Activated CD4-positive, alpha-beta T cell treated with anti-CD3 and anti-CD28 coated beads, Interleukin-2, amount 50 U/mL, for 16 hours (primary cell): ENCODE measurements around the gene ZNF274.
"Not testable (repeated sequence)": the region's sequence is repeated elsewhere in the genome, so short reads cannot be mapped to it uniquely, and the experiment has no call there.

ENCODE experiments used
- DNase-seq: peaks from one replicate; pipeline ENCODE4 v3.0.0-alpha.2; 2020

ZNF274 gene

DNA sequence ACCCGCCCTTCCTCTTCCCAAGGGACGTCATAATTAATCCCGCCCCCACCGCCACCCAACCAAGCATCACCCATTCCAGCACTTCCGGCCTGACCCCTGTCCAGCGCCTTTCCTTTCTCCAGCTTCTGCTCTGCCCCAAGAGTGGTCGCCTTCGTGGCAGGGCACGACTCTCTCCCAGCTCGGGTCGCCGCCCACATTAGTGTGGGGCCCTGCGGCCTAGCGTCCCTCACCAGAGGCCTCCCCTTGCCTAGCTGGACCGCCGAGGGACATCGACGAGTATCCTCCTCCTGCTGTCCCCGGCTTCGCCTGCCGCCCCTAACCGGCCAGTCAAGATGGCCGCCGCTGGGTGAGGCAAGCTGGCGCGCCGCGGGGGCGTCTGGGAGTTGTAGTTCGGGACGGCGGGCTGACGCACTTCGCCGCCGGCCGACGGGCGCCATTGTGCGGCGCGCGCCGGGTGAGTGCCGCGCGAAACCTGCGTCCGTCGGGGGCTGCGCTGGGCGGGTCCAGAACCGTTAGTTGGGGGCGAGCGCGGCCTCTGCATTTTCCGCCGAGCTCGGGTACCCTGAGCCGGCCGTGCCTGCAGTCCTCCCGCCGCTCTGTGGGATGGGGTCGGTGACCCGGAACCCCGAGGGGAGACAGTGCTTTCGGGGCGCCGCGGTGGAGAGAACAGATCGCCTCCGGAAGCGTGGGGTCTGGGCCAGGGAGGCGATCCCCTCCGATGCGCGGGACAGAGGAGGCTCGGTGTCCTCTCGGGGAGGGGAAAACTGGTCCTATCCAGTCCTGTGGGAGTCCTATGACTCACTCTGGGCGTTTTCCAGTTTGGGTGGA lies at the start of gene ZNF274:
Gene ZNF274 (plus strand): TSS at position 73 of the 828 bp plus-strand sequence. CDS start 905 bp downstream, outside the sequence.
- DNase-seq, result peak; percentile 93

- no peak for DNase-seq
Measured at GRCh38 chr19:58134244-58134643, 48.6 kb upstream of the ZNF274 start.

GRCh38 chr19:58145849-58146248 lies 37.0 kb upstream of the ZNF274 start:
- no peak for DNase-seq

DNA sequence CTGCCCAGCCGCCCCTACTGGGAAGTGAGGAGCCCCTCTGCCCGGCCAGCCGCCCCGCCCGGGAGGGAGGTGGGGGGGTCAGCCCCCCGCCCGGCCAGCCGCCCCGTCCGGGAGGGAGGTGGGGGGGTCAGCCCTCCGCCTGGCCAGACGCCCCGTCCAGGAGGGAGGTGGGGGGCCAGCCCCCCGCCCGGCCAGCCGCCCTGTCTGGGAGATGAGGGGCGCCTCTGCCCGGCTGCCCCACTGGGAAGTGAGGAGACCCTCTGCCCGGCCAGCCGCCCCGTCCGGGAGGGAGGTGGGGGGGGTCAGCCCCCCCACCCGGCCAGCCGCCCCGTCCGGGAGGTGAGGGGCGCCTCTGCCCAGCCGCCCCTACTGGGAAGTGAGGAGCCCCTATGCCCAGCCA lies 35.4 kb upstream of the ZNF274 start:
- not testable (repeated sequence) for DNase-seq

- DNase-seq, result peak; percentile 86
Measured at GRCh38 chr19:58150328-58150921, 32.4 kb upstream of the ZNF274 start, which contains the start of gene ZNF329. Gene ZNF329 (minus strand): TSS chr19:58150789. CDS start chr19:58129503, 21,286 bp downstream.

DNA sequence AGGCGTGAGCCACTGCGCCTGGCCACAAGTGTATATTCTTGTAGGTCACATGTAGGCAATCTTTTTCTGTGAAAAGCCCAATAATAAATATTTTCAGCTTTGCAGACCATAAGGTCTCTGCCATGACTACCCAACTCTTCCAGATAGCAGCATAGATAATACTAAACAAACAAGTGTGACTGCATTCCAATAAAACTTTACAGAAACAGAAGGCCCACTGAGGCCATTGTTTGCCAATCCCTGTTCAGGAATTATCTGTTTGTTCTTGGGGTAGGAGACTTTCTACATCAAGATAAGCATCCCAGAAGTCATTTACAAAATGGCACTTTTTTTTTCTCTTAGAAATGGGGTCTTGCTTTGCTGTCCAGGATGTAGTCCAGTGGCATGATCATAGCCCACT lies 29.5 kb upstream of the ZNF274 start:
- no peak for DNase-seq

DNA sequence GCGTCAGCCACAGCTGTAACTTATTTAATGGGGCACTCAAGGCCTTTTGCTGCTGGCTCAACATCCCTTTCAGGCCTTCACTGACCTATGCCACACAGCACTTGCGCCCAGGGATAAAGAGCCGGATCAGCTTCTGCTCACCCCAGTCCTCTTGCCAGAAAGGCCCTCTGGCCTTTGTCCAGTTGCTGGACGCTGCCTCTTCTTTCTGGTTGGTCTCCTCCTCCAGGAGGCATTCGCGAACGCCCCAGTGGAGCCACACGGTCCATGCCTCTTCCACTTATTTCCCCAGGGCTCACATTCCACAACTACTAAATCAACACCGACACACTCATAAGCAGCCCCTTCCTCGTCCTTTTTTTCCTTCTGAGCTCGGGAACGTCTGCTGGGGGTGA lies 28.6 kb upstream of the ZNF274 start:
- no peak for DNase-seq

- DNase-seq, result peak; percentile 92
Measured at GRCh38 chr19:58154679-58155648, 27.9 kb upstream of the ZNF274 start.

GRCh38 chr19:58157045-58157728 lies 25.7 kb upstream of the ZNF274 start:
- DNase-seq, result no peak

DNA sequence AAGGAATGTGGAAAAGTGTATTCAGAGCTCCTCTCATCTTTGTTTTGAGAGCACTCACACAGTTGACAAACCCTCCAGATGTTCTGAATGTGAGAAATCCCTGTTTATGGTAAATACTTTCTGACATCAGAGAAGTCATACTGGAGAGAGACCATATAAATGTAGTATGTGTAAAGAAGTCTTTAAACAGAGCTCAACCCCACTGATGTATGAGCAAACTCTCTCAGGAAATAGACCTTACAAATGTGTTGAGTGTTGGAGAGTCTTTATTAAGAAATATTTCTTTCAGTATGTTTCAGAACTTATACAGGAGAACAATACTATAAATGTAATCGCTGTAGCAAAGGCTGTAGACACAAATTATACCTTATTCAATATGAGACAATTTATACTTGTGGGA lies 16.6 kb upstream of the ZNF274 start:
- no peak for DNase-seq

- no peak for DNase-seq
Measured at GRCh38 chr19:58166708-58167280, 16.1 kb upstream of the ZNF274 start.

GRCh38 chr19:58170860-58171259 lies 12.0 kb upstream of the ZNF274 start:
- no peak for DNase-seq

GRCh38 chr19:58181902-58182576 lies 822 bp upstream of the ZNF274 start:
- peak; percentile 54 for DNase-seq

DNA sequence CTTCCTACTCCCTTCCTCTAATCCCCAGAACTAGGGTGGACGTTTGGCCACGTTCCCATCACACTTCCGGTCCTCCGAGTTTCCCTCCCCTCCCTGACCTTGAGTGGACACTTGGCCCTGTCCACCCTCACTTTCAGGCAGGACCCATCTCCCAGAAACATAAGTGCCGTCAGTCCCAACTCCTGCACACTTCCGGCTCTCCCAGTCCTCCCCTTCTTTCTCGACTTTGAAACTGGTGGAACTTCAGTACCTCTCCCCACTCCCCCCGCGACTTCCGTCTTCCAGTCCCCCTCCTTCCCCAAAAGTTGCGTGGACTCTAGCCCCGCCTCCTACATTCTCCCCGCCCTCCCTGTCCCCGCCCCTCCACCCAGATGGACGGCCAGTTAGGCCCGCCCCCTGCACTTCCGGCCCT lies 278 bp upstream of the ZNF274 start:
- peak; percentile 82 for DNase-seq

- no peak for DNase-seq
Measured at GRCh38 chr19:58183817-58184215, 955 bp downstream of the ZNF274 start.

DNA sequence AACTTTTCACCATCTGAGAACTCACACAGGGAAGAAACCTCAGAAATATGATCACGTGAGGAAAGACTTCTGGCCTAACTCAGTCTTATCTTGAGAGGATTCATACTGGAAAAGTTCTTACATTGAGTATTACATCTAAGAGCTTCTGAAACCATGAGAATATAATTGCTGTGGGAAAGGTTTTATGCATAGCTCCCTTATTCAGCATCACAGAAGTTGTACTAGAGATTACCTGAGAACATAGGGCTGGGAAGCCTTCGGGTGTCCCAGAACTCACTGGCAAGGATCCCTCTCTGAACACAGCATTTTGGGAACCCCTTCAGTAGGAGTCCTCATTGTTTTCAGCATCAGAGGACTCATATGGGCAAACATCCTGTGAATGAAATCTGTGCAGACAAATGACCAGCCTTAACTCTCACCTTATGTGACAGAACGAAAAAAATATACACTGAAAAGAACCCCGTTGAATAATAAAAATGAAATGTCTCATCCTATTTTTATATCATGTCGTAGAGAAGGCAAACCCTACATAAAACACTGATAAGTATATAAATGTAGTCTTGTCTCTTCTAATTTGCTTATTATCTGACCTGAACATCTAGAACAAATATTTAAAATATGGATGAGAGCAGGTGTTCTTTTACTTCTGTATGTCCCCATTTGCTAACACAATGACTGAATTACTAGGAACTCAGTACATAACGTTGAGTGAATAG lies 14.2 kb downstream of the ZNF274 start:
- DNase-seq, result no peak

DNA sequence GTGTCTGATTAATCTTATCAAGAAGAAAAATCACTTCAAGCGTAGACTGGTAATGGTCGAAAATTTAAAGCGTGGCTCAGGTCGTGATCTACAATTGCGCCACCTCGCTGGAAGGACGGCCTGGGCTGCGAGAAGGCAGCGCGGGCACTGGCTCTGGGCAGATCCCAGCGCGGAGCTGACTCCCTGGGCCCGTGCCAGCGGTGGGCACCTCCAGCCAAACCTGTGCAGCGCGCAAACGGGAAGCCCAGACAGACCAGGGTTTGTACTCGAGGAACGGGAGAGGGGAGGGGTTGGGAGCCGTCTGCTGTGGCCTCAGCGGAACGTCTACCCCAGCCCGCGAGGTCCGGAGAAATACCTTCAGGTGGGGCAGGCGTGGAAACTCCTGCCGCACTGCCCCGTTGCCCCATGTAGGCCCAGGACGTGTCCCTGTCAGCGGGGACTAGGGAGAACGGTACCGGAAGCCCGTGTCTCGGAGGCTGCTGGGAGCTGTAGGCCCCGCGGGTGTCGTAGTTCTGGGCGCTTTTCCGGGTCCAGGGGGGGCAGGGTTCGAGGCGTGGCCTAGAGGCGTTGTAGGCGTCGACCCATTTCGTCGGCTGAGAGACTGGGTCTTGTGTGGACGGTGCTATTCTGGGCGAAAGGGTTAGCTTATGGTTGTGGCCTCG lies 21.1 kb downstream of the ZNF274 start:
- no peak for DNase-seq

- DNase-seq, result no peak
Measured at GRCh38 chr19:58204566-58204965, 21.7 kb downstream of the ZNF274 start.

DNA sequence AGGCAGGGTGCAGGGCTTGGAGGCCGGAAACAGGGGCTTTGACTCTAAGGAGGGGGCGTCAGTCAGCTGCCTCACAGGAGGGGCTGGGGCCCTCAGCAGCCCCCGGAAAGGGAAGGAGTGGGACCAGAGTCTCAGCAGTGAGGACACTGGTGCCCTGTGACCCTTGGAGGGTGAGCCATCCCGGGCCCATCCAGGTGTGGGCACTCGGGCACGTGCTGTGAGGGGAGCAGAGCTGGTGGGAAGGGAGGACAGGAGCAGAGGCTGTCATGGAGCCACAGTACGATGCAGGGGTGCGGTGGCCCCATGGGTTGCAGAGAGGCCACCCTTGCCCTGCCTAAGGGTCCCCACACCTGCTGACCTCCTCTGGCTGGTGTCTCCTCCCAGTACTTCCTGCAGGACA lies 26.7 kb downstream of the ZNF274 start:
- DNase-seq, result no peak

DNA sequence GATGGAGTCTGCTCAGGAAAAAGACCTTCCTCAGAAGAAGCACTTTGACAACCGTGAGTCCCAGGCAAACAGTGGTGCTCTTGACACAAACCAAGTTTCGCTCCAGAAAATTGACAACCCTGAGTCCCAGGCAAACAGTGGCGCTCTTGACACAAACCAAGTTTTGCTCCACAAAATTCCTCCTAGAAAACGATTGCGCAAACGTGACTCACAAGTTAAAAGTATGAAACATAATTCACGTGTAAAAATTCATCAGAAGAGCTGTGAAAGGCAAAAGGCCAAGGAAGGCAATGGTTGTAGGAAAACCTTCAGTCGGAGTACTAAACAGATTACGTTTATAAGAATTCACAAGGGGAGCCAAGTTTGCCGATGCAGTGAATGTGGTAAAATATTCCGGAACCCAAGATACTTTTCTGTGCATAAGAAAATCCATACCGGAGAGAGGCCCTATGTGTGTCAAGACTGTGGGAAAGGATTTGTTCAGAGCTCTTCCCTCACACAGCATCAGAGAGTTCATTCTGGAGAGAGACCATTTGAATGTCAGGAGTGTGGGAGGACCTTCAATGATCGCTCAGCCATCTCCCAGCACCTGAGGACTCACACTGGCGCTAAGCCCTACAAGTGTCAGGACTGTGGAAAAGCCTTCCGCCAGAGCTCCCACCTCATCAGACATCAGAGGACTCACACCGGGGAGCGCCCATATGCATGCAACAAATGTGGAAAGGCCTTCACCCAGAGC lies 29.6 kb downstream of the ZNF274 start:
- no peak for DNase-seq
